Osteocyte (in vitro differentiated cells): Measurements from ENCODE around the gene PRADC1. TPM values are rescaled to one million over a fixed set of nuclear protein-coding genes. Genes with fewer than 3 reads are reported as not detected.

ENCODE experiments used
- DNase-seq: peaks from one replicate; pipeline ENCODE4 v3.0.0; 2021; ENCODE audit warnings: mixed read lengths; ENCODE audit not compliant: unreplicated experiment; ENCODE audit errors: extremely low spot score
- H3K27ac Mint-ChIP-seq: one replicate; pipeline ENCODE4 v1.8.0; 2021; ENCODE audit warnings: mild to moderate bottlenecking, mixed read lengths; ENCODE audit not compliant: unreplicated experiment
- H3K27me3 Mint-ChIP-seq: one replicate; pipeline ENCODE4 v1.8.0; 2021; ENCODE audit warnings: mixed read lengths; ENCODE audit not compliant: unreplicated experiment
- H3K36me3 Mint-ChIP-seq: one replicate; pipeline ENCODE4 v1.8.0; 2021; ENCODE audit warnings: mixed read lengths; ENCODE audit not compliant: unreplicated experiment
- H3K4me1 Mint-ChIP-seq: one replicate; pipeline ENCODE4 v1.8.0; 2021; ENCODE audit warnings: mixed read lengths; ENCODE audit not compliant: unreplicated experiment
- H3K4me3 Mint-ChIP-seq: one replicate; pipeline ENCODE4 v1.8.0; 2021; ENCODE audit warnings: mild to moderate bottlenecking, moderate library complexity, mixed read lengths; ENCODE audit not compliant: unreplicated experiment
- H3K9me3 Mint-ChIP-seq: one replicate; pipeline ENCODE4 v1.8.0; 2021; ENCODE audit warnings: mixed read lengths; ENCODE audit not compliant: unreplicated experiment
- total RNA-seq: library from RNA; stranded (reverse); gene quantifications from 2 replicates; pipeline ENCODE4 v1.2.1, GENCODE V29; 2021
- TF ChIP-seq, protein P1 (sequence below): fragments of 200-600 bp; sonication (generic); IDR thresholded peaks from 2 replicates; pipeline ENCODE4 v1.5.0; 2021; ENCODE audit warnings: antibody characterized with exemption, mild to moderate bottlenecking, moderate library complexity

Gene PRADC1
- total RNA-seq, 1 donor from 2014 or later = 15.1 TPM

DNA sequence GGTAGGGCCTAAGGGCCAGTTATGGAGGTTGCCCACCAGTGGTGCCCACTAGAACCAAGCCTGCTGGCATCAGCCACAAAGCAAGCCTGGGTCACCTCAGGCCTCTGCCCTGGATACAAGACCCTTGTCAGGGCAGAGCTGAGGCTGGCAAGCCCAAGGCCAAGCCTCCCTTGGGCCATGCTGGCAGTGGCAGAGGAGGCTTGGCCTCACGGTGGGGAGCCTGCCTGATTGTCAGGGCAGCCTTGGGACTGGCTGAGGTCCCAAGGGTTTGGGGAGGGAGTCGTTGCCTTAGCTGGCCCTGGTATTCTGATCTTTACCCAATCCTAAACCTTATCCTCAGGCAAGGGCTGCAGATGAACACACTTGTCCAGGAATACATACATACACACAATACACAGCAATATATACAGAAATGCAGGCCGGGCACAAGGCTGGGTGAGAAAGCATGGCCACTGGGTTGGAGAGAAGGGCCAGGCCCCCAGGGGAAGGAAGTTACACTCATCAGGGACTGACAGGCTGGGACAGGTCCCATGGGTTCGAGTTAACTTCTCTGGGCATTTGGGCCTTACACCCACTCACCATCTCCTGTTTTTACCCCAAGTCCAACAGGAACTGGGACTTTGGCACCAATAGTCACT, 22.1 kb upstream of the PRADC1 start:
- Mint-ChIP-seq H3K4me3 (no peak overlapping the region), H3K36me3 (peaks cover 28% of the 10 kb centered on the region), H3K27me3 (no peaks in the 10 kb centered on the region), H3K9me3 (no peaks in the 10 kb centered on the region), H3K4me1 (no peaks in the 10 kb centered on the region), H3K27ac (no peak overlapping the region)
- no peak for DNase-seq
- TF ChIP-seq, protein P1, sequence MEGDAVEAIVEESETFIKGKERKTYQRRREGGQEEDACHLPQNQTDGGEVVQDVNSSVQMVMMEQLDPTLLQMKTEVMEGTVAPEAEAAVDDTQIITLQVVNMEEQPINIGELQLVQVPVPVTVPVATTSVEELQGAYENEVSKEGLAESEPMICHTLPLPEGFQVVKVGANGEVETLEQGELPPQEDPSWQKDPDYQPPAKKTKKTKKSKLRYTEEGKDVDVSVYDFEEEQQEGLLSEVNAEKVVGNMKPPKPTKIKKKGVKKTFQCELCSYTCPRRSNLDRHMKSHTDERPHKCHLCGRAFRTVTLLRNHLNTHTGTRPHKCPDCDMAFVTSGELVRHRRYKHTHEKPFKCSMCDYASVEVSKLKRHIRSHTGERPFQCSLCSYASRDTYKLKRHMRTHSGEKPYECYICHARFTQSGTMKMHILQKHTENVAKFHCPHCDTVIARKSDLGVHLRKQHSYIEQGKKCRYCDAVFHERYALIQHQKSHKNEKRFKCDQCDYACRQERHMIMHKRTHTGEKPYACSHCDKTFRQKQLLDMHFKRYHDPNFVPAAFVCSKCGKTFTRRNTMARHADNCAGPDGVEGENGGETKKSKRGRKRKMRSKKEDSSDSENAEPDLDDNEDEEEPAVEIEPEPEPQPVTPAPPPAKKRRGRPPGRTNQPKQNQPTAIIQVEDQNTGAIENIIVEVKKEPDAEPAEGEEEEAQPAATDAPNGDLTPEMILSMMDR = no peak

DNA sequence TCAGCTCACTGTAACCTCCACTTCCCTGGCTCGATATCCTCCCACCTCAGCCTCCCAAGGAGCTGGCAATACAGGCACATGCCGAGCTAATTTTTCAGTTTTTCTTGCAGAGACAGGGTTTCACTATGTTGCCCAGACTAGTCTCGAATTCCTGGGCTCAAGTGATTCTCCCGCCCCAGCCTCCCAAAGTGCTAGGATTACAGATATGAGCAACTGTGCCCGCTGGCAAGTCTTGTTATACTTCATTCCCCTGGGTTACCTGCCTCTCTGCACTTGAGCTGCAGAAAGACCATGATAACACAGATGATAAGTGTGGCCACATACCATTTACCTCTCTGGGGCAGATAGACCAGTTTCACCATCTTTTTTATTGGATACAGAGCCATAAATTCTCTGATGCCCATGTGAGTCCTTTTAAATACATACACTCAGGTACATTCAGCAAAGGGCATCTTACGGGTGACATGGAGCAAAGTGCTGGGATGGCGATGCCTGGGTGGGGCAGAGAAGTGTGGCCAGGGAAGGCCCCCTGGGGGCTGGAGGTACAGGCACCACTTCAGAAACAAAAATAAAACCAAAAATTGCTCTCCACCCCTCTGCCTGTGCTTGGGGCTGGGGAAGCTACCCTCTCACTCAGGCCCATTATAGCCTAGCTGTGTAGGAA, 21.4 kb upstream of the PRADC1 start:
- Mint-ChIP-seq H3K27me3 (no peaks in the 10 kb centered on the region), H3K4me3 (no peak overlapping the region), H3K9me3 (no peaks in the 10 kb centered on the region), H3K4me1 (no peaks in the 10 kb centered on the region), H3K36me3 (peaks cover 34% of the 10 kb centered on the region), H3K27ac (no peak overlapping the region)
- no peak for DNase-seq
- TF ChIP-seq, protein P1 = no peak

- Mint-ChIP-seq H3K4me1 (no peaks in the 10 kb centered on the region), H3K27ac (no peak overlapping the region), H3K36me3 (peaks cover 38% of the 10 kb centered on the region), H3K27me3 (no peaks in the 10 kb centered on the region), H3K9me3 (no peaks in the 10 kb centered on the region), H3K4me3 (no peak overlapping the region)
- TF ChIP-seq, protein P1 = no peak
- no peak for DNase-seq
Observed at GRCh38 chr2:73253901-73254300, 20.9 kb upstream of the PRADC1 start.

GRCh38 chr2:73253400-73253799, 20.4 kb upstream of the PRADC1 start:
- Mint-ChIP-seq H3K36me3 (peaks cover 43% of the 10 kb centered on the region), H3K27me3 (no peaks in the 10 kb centered on the region), H3K27ac (no peak overlapping the region), H3K4me1 (no peaks in the 10 kb centered on the region), H3K9me3 (no peaks in the 10 kb centered on the region), H3K4me3 (no peak overlapping the region)
- TF ChIP-seq, protein P1 = no peak
- no peak for DNase-seq

- Mint-ChIP-seq H3K27me3 (no peaks in the 10 kb centered on the region), H3K36me3 (peaks cover 50% of the 10 kb centered on the region), H3K4me3 (no peak overlapping the region), H3K4me1 (no peaks in the 10 kb centered on the region), H3K27ac (no peak overlapping the region), H3K9me3 (no peaks in the 10 kb centered on the region)
- TF ChIP-seq, protein P1 = no peak
- no peak for DNase-seq
Observed at GRCh38 chr2:73252238-73253027, 19.4 kb upstream of the PRADC1 start.
